HepG2 (cell line): ENCODE measurements around the gene SMAD6. TPM values are rescaled to one million over a fixed set of nuclear protein-coding genes. Genes with fewer than 3 reads are reported as not detected.

Source experiments
- ATAC-seq: fragments of 200-7000 bp; cut with Tn5 transposase; 3 replicates; pipeline ENCODE4 v1.9.1; 2020; ENCODE audit warnings: mild to moderate bottlenecking, moderate library complexity
- BruUV-seq: library from RNA; stranded (reverse); fragments of 400-500 nt; replicated peaks from 2 replicates; lab custom pipeline; 2021; lab: Mats Ljungman, UMichigan
- CTCF ChIA-PET: fragments of 300-600 bp; formaldehyde crosslinking; extraction: SDS; loops from one replicate; lab custom pipeline; 2021; ENCODE audit warnings: low total read pairs, inconsistent platforms, low intra/inter-chr PET ratio; lab: Yijun Ruan, JAX
- POLR2A ChIA-PET: fragments of 350-600 bp; sonication (Branson Sonifier 250); formaldehyde crosslinking; loops from one replicate; lab custom pipeline; 2020; ENCODE audit warnings: antibody characterized with exemption, inconsistent platforms; lab: Yijun Ruan, JAX
- DNase-seq: peaks from one replicate; pipeline ENCODE4 v3.0.0-alpha.2; 2015; ENCODE audit warnings: low spot score
- FAIRE-seq: peaks from 3 replicates; lab custom pipeline; 2011; peaks lifted over from hg19 to GRCh38; lab: Jason Lieb, UNC
- H2AFZ ChIP-seq: one replicate; pipeline ENCODE4 v1.6.1; 2011; ENCODE audit warnings: low read length, inconsistent platforms
- H3K27ac ChIP-seq: fragments of 300-600 bp; 3 replicates; pipeline ENCODE4 v1.8.0; 2011; ENCODE audit warnings: mixed run types, mild to moderate bottlenecking, mixed read lengths, low read length, inconsistent platforms; ENCODE audit not compliant: insufficient read depth; ENCODE audit errors: extremely low read length
- H3K27me3 ChIP-seq, 2 experiments: fragments of 200-600 bp in 1 of 2; 2 replicates in 1 of 2; 3 replicates in 1 of 2; pipeline versions ENCODE4 v1.6.0 to v1.8.0; 2011; ENCODE audit warnings: low read length in 2 of 2, mild to moderate bottlenecking in 2 of 2, moderate library complexity in 2 of 2, inconsistent platforms in 1 of 2; ENCODE audit not compliant: insufficient read depth in 2 of 2, control insufficient read depth in 1 of 2
- H3K36me3 ChIP-seq, 2 experiments: fragments of 200-600 bp in 1 of 2; replicated peaks in 1 of 2; 2 replicates in 1 of 2; 3 replicates in 1 of 2; pipeline versions ENCODE4 v1.5.1 to v1.8.0; 2011; ENCODE audit warnings: low read length in 2 of 2, inconsistent platforms in 1 of 2; ENCODE audit not compliant: insufficient read depth in 2 of 2, control insufficient read depth in 1 of 2
- H3K4me1 ChIP-seq: 2 replicates; pipeline ENCODE4 v1.5.1; 2012; ENCODE audit warnings: low read length, inconsistent platforms; ENCODE audit not compliant: insufficient read depth
- H3K4me2 ChIP-seq: 2 replicates; pipeline ENCODE4 v1.6.0; 2011; ENCODE audit warnings: low read depth, low read length, inconsistent platforms
- H3K4me3 ChIP-seq, 3 experiments: fragments of 200-600 bp in 1 of 3; sonication (generic), shearing (Covaris generic) in 1 of 3; replicated peaks in 1 of 3; 2 replicates each; pipeline ENCODE4 v1.5.1; 2011 to 2016; ENCODE audit warnings: low read length in 3 of 3, inconsistent platforms in 2 of 3, low read depth in 2 of 3, mild to moderate bottlenecking in 2 of 3, control low read depth in 1 of 3, mixed read lengths in 1 of 3; ENCODE audit not compliant: insufficient read depth in 1 of 3
- H3K79me2 ChIP-seq: one replicate; pipeline ENCODE4 v1.6.1; 2011; ENCODE audit warnings: low read length, inconsistent platforms; ENCODE audit not compliant: insufficient read depth
- H3K9ac ChIP-seq: 2 replicates; pipeline ENCODE4 v1.6.0; 2011; ENCODE audit warnings: mild to moderate bottlenecking, low read depth, low read length, inconsistent platforms; ENCODE audit not compliant: insufficient read depth
- H3K9me3 ChIP-seq: 2 replicates; pipeline ENCODE4 v1.5.1; 2012; ENCODE audit warnings: mild to moderate bottlenecking, low read length
- H4K20me1 ChIP-seq: 2 replicates; pipeline ENCODE4 v1.6.0; 2011; ENCODE audit warnings: inconsistent platforms, mild to moderate bottlenecking, low read length, moderate library complexity; ENCODE audit not compliant: insufficient read depth
- MTA1 ChIP-seq: sonication (generic); formaldehyde crosslinking; IDR thresholded peaks from 2 replicates; pipeline ENCODE4 v1.4.0; 2020; ENCODE audit warnings: missing genetic modification reagents, mild to moderate bottlenecking, borderline replicate concordance
- ZNF660 ChIP-seq: sonication (generic); formaldehyde crosslinking; IDR thresholded peaks from 2 replicates; pipeline ENCODE4 v1.5.1; 2020; ENCODE audit warnings: mild to moderate bottlenecking, low read depth, missing genetic modification reagents, borderline replicate concordance
- WGBS: methylation state at CpG from one replicate; pipeline ENCODE4 v1.1.6; 2017; ENCODE audit warnings: low lambda C conversion rate; 5-methylcytosine and 5-hydroxymethylcytosine counted together
- in situ Hi-C: cut with HindIII; loops from 2 replicates; pipeline ENCODE4 v1.10.0; 2017; ENCODE audit warnings: low pct_unique_long_range_greater_than_20kb; ENCODE audit not compliant: extremely low pct_ligation_motif_present
- intact Hi-C: fragments of 100-400 bp; cut with micrococcal nuclease; formaldehyde crosslinking; loops from one replicate; pipeline ENCODE4 v1.10.0; 2022; ENCODE audit not compliant: unreplicated experiment
- polyA plus RNA-seq, 8 experiments: library from polyadenylated mRNA; depleted of rRNA in 3 of 8; stranded (reverse) in 7 of 8; unstranded in 1 of 8; fragments of >200 nt; fragmentation: Illumina TruSeq in 4 of 8; extraction: Trizol in 4 of 8; gene quantifications; 2 replicates each; pipeline versions ENCODE4 v1.2.1 to v1.2.3, GENCODE V29; 2011 to 2016; ENCODE audit warnings: low read depth in 4 of 8, missing spikeins in 1 of 8, mixed read lengths in 1 of 8; ENCODE audit not compliant: insufficient read depth in 1 of 8
- total RNA-seq, 5 experiments: library from RNA; depleted of rRNA; stranded (reverse); fragments of >200 nt; fragmentation: Illumina TruSeq; extraction: Trizol; gene quantifications; 2 replicates each; pipeline ENCODE4 v1.2.3, GENCODE V29; 2016; ENCODE audit warnings: low read depth in 1 of 5
- TF ChIP-seq, protein P1 (sequence below): sonication (generic); formaldehyde crosslinking; IDR thresholded peaks from 2 replicates; pipeline ENCODE4 v1.4.0; 2020; ENCODE audit warnings: missing genetic modification reagents

Gene SMAD6
- total and polyA plus RNA-seq, 2 of the 13 experiments (the other 11 are each of a cell fraction or from before 2014, with no cell fraction given), result 3.3 to 4.4 TPM

DNA sequence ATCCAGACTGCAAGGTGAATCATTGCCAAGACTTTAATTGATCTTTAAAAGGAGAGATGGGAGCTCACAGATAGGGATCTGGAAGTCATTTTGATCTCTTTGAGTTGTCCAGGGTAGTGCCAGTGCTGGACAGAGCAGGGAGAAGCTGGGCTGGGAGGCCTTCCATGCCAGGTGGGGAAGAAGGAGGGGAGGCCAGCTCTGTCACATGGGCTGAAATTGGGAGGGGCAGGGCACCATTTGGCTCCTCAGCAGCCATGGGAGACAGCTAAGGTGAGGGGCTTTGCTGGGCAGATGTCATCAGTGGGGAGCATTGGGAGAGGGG, 23.4 kb downstream of the SMAD6 start (continued):
- TF ChIP-seq MTA1 (CRISPR knock-in tag), result no peak

DNA sequence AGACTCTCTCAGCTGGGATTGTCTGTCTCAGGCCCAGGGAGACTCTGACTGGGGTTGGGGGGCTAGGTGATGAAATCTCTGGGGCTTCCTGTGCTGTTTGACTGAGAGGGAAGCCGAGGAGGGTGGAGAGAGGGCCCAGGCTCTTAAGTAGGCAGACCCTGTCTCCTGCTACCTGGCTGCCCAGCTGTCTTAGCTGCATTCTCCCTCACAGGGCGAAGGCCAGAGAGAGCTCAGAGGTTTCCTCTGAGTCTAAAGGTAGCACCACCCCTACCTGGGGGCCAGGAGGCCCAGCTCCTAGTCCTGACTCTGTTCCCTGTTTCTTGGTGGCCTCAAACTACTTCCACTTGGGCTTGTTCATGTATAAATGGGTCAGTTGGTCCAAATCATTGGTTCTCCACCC, 24.4 kb downstream of the SMAD6 start:
- in situ Hi-C loops (no loop called here), intact Hi-C loops (no loop called here)
- Histone ChIP-seq H4K20me1 (no peaks in the 10 kb centered on the region), H3K27ac (no peak overlapping the region), H3K27me3 (no peaks in the 10 kb centered on the region), H3K36me3 (peaks cover 2 to 4% of the 10 kb centered on the region in 2 experiments; a peak in 3 of 5 replicates), H3K9me3 (no peaks in the 10 kb centered on the region), H2AFZ (no peak overlapping the region), H3K4me3 (no peak overlapping the region), H3K4me2 (no peak overlapping the region), H3K9ac (no peak overlapping the region), H3K4me1 (peaks cover 38% of the 10 kb centered on the region), H3K79me2 (peaks cover 2% of the 10 kb centered on the region)
- ChIA-PET POLR2A (interaction anchor here (2.0 kb wide), 1 partner anchor 45 kb away, joined by 5 read pairs; no protein-coding TSS in a partner anchor), CTCF (no interaction called here)
- no peak for FAIRE-seq
- WGBS, result no CpG with 5 or more reads among the region's 2 CpGs
- TF ChIP-seq, protein P1, sequence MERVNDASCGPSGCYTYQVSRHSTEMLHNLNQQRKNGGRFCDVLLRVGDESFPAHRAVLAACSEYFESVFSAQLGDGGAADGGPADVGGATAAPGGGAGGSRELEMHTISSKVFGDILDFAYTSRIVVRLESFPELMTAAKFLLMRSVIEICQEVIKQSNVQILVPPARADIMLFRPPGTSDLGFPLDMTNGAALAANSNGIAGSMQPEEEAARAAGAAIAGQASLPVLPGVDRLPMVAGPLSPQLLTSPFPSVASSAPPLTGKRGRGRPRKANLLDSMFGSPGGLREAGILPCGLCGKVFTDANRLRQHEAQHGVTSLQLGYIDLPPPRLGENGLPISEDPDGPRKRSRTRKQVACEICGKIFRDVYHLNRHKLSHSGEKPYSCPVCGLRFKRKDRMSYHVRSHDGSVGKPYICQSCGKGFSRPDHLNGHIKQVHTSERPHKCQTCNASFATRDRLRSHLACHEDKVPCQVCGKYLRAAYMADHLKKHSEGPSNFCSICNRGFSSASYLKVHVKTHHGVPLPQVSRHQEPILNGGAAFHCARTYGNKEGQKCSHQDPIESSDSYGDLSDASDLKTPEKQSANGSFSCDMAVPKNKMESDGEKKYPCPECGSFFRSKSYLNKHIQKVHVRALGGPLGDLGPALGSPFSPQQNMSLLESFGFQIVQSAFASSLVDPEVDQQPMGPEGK (CRISPR knock-in tag), result no peak
- TF ChIP-seq ZNF660, result no peak
- no peak for ATAC-seq
- BruUV-seq, result no TSS peak
- DNase-seq, result no peak
